IPS DF 4.7 (cell line): Measurements from ENCODE around the gene GMPR2.
"Not testable (repeated sequence)": the region's sequence is repeated elsewhere in the genome, so short reads cannot be mapped to it uniquely, and the experiment has no call there.

Source experiments
- DNase-seq: peaks from one replicate; pipeline ENCODE4 v3.0.0-alpha.2; 2013; ENCODE audit warnings: low spot score; ENCODE audit errors: extremely low read depth

Gene GMPR2

GRCh38 chr14:24198814-24199524 is 33.8 kb upstream of the GMPR2 start:
- DNase-seq, result no peak

- not testable (repeated sequence) for DNase-seq
Observed at GRCh38 chr14:24202538-24202937, 30.2 kb upstream of the GMPR2 start.

- not testable (repeated sequence) for DNase-seq
Observed at GRCh38 chr14:24203249-24203886, 29.4 kb upstream of the GMPR2 start.

GRCh38 chr14:24204163-24205146 is 28.3 kb upstream of the GMPR2 start:
- DNase-seq, result no peak

- DNase-seq, result no peak
Observed at GRCh38 chr14:24206260-24207103, 26.2 kb upstream of the GMPR2 start.

GRCh38 chr14:24207104-24207551 is 25.6 kb upstream of the GMPR2 start:
- no peak for DNase-seq

GRCh38 chr14:24207625-24208024 is 25.1 kb upstream of the GMPR2 start:
- no peak for DNase-seq

GRCh38 chr14:24211311-24211710 is 21.4 kb upstream of the GMPR2 start:
- DNase-seq, result no peak

GRCh38 chr14:24212924-24213865 is 19.5 kb upstream of the GMPR2 start, which contains the start of gene CHMP4A:
Gene CHMP4A, minus strand, starts transcription at chr14:24213488. Its CDS starts 49 bp downstream, at chr14:24213439.
- peak; percentile 94 for DNase-seq

- no peak for DNase-seq
Observed at GRCh38 chr14:24213866-24214662, 18.7 kb upstream of the GMPR2 start.

GRCh38 chr14:24215495-24216344 is 17.0 kb upstream of the GMPR2 start, which contains the start of gene MDP1:
Gene MDP1, minus strand, starts transcription at chr14:24216066. Its CDS starts 111 bp downstream, at chr14:24215955.
- no peak for DNase-seq

GRCh38 chr14:24216345-24216699 is 16.4 kb upstream of the GMPR2 start:
- DNase-seq, result no peak

GRCh38 chr14:24216876-24217275 is 15.9 kb upstream of the GMPR2 start:
- DNase-seq, result not testable (repeated sequence)

GRCh38 chr14:24219080-24219479 is 13.6 kb upstream of the GMPR2 start:
- no peak for DNase-seq

- DNase-seq, result no peak
Observed at GRCh38 chr14:24219521-24219920, 13.2 kb upstream of the GMPR2 start.

GRCh38 chr14:24222987-24223386 is 9.7 kb upstream of the GMPR2 start:
- not testable (repeated sequence) for DNase-seq

- DNase-seq, result no peak
Observed at GRCh38 chr14:24224618-24225071, 8.1 kb upstream of the GMPR2 start.

GRCh38 chr14:24226473-24226872 is 6.3 kb upstream of the GMPR2 start:
- DNase-seq, result no peak
